Measurements from ENCODE around the gene EEF1A1.

- no peak for TF ChIP-seq POLR2A (IDR thresholded peaks at IDR 0.05; ENCODE audit: low read depth, low read length)
- TF ChIP-seq TAF1 (IDR thresholded peaks at IDR 0.05; ENCODE audit: borderline replicate concordance, low read depth, low read length): no peak
- TF ChIP-seq POLR2AphosphoS5 (IDR thresholded peaks at IDR 0.05; ENCODE audit: low read depth, low read length): no peak
Measured at GRCh38 chr6:73484438-73484837, 36.4 kb downstream of the EEF1A1 start.
